Activated naive CD4-positive, alpha-beta T cell treated with Interleukin-2 at 50 U/mL for 16 hours (primary cell): ENCODE measurements around the gene MAP4K4.
"Not testable (repeated sequence)": the region's sequence is repeated elsewhere in the genome, so short reads cannot be mapped to it uniquely, and the experiment has no call there.

Experiments
- DNase-seq: peaks from one replicate; pipeline ENCODE4 v3.0.0-alpha.2; 2020

Gene MAP4K4

DNA sequence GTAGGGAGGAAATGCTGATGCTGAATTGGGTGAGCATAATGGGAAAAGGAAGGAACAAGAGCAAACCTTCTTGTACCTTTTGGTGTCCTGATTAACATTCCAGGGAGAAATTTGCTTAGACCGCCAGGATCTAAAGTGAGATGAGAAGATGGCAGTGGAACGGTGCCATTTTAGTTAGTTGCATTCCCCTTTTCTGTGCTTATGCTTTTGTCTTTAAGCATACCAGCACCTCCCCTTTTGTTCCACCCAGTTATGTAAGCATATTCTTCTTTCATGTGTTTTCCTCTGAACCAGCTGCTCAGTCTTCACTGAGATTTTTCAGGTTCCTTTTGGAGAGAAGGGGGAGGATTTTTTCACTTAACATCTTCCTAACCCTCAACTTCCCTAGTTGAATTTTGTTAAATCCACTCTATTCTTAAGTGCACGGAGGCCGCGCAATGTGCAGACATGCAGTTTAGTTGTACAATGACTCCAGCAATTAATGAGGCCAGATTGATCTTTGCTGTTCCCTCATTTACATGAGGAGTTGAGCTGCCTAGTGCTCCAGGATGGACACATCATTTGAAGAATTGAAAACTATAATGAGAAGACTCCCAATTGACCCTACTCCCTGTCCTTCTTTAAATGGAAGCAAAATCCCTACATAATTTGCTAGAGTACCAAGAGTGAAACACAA, 73.9 kb downstream of the MAP4K4 start:
- DNase-seq = no peak

DNA sequence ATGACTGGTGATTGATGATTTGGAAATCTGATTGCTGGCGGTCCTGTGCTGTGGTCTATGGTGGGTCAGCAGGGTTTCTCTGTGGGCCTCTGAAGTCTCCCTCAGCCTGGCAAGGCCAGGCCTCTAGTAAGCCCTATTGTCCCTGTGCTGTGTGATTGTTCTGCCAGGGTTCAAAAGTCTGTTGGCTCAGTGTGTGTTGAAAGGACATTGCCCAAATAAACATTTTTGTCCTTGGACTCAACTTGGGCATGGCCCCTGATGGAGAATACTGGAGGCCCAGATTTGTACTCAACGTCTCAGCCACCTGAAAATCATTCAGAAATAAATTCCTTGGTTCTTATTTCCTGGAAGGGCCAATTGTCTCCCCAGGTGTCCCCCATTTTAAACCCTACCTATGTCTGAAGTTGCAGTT, 74.4 kb downstream of the MAP4K4 start:
- no peak for DNase-seq

DNA sequence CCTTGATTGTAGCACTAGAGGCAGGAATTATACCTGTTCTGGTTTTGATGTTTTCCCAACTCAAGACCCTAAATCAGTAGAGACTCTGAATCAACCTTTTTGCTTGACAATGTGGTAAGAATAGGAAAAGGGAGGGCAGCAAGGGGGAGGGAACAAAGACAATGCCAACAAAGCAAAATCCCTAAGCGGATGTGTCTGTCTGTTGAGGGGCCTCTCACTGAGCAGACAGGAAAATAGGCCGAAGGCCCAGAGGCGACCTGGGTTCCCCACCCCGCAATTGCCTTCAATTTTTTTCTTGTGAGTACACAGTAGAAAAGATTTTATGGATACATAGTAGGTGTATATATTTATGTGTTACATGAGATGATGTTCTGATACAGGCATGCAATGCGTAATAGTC, 75.6 kb downstream of the MAP4K4 start:
- no peak for DNase-seq

DNA sequence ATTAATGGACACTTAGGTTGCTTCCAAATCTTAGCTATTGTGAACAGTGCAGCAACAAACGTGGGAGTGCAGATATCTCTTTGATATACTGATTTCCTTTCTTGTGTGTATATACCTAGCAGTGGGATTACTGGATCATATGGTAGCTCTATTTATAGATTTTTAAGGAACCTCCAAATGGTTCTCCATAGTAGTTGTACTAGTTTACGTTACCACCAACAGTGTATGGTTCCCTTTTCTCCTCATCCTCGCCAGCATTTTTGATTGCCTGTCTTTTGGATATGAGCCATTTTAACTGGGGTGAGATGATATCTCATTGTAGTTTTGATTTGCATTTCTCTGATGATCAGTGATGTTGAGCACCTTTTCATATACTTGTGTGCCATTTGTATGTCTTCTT, 76.5 kb downstream of the MAP4K4 start:
- not testable (repeated sequence) for DNase-seq

DNA sequence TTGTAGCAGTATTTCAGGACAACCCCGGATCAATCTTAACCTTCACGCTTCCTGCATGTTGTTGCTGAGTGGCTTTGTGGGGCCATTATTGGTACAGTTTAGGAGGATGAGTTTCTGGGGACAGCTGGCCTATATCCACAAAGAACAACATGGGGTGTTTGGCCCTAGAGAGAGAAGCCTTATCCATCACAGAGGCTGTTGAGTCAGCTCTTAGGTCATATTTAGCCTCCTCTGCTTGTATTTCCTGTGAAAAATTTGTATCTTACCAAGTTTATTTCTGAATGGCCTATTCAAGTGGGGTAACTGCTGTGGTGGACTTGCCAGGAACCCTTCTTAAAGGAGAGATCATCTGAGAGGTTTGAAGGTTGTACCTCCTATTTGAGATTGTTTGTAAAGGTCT, 77.6 kb downstream of the MAP4K4 start:
- DNase-seq = no peak

DNA sequence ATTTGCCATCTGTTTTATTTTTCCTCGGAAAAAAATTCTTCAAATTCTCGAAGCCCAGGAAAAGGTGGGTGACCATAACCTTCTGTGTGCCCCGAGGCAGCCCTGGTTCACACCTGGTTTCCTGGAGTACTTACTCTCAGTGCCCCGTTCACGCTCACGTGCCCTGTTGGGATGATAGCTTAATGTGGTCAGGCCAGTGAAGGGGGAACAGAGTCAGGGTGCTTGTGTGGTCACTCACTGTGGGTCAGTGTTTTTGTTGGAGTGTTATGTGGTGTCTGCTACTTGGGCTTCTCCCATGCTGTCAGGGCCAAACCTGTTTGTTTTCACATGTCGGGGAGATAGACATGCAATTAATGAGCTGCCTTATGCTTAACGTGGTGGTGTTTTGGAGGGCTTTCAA, 78.1 kb downstream of the MAP4K4 start:
- no peak for DNase-seq

DNA sequence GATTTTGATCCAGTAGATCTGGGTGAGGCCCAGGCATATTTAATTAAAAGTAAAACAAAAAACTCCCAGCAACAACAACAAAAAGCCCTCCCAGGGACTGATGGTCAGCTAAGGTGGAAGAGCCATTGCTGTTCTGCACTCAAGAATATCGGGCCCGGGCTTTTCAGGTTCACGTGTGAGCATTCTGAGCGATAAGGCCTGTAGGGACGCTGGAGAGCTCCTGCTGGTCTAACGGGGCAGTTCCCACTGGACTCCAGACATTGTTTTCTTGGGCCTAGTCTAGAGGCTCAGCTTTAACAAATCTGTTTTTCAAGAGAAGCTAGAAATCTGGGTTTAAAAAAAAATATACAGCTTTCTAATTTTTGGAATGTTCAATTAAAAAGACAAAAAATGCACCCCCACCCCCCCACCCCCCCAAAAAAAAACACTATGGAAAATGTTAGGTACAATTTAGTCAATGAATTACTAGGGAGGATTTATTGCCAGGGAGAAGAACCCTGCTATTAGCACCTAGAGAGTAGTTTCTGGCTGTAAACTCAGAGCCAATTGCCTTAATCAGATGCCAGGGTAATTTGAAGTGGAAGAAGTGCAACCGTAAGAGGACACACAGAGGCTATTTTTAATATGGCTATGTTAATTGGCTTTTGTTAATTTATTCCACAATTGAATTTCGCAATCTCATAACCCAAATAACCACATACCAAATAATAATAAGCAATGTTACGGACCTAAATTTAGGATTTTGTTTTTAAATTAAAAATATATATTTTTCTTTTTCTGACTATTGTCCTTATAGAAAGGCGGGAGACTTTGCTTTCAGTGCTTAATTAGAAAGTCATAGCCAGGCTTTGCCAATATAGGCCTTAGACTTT, 78.9 kb downstream of the MAP4K4 start:
- DNase-seq = no peak

DNA sequence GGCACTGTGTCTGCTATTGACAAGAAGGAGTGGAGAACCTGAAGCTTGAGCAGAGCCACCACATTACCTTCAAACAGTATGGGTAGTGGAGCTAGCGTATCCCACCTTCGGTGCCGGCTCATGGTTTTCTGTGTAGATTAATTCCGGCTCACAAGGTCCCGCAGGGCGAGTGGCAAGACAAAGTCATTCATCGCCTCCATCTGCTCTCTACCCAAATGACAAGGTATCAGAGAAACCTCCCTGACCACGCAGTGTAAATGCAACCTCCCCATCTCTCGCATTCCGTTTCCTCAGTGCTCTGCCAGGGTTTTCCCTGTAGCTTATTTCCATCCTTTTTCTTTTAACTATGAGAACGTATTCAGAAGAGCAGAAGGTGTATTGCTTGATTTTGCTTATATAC, 79.8 kb downstream of the MAP4K4 start:
- no peak for DNase-seq

DNA sequence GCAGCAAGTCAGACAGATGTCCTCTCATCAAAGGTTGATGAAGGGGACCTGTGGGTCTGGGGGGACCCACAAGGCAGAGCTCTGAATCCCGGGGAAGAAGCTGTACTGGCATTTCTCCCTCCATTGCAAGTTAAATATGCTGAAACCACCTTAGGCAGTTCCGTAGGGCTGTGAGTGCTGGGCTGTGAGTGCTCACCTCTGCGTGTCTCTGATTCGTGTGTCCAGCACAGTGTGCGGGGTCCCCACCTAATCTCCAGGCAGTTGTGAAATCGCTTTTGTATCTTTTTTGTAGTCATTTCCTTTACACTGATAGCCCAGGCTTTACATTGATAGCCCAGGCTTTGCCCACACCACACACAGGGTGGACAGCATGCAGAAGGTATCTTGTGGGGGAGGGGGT, 80.6 kb downstream of the MAP4K4 start:
- no peak for DNase-seq

DNA sequence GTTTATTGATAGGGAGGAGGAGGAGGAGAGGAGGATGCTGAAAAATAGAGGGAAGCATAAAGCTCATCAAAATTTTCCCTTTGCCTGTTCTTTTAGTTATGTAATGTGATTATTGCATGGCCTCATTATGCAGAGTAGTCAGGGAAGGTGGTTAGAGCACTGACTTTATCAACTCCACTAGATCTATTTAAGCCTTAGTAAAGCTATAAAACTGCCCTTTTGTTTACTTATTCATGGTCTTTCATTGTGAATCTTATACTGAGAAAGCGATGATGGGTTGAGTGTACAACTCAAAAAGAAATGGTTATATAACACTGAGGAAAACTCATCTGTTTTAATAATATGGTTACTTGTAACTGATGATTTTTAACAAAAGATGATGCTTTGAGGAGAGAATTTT, 81.7 kb downstream of the MAP4K4 start:
- DNase-seq = no peak

DNA sequence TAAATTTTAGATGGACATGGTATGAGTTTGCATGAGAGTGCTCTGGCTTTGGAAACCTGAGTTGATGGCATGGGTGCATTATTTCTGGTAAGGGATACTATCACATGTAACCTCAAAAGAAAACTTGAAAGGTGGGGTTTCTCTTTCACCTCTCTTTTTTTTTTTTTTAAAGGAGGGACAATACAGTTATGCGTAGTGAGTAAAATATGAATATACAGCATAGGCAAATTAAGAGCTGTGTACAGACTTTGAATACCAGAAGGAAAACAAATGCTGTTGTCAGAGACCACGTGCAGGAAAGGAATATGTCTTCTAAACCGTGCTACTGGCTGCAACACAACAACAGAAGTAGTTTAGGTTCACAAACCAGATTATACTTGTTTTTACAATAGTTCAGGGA, 82.1 kb downstream of the MAP4K4 start:
- no peak for DNase-seq

DNA sequence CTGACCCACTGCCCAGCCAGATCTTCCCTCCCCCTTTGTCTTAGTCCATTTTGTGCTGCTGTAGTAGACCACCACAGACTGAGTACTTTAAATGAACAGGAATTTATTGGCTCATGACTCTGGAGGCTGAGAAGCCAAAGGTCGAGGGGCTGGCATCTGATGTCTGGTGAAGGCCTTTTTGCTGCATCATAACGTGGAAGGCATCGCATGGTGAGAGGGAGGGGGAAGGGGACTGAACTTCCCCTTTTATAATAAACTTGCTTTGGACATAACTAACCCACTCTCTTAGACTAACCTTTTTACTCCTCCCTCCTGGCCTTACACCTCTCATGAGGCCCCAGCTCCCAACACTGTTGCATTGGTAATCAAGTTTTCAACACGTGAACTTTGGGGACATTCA, 83.8 kb downstream of the MAP4K4 start:
- no peak for DNase-seq

DNA sequence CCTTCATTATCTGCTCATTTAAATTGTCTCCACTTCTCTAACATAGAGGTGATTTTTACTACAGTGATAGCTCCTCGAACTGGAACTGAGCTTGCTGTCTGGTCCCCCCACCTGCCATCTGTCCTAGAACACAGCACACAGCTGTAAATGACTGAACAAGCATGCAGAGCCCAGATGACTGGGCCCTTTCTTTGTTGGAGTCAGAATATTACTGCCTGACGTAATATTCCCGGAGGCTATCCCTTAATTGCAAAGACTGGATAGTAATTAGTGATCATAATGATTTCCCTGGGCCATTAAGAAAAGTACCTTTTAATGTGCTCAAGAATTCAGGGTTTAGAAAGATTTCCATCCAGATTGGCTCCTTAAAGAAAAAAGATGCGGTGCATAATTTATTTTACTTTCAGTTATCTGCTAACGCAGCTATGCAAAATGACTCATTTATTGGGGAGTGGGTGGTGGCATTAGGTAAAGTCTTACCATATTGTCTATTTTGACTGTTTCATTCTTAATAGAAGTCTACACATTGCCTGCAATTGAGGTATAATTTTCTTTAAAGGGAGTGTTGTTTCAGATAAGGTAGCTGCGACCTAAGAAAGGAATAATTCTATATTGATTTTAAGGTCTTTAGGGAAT, 84.4 kb downstream of the MAP4K4 start:
- no peak for DNase-seq

DNA sequence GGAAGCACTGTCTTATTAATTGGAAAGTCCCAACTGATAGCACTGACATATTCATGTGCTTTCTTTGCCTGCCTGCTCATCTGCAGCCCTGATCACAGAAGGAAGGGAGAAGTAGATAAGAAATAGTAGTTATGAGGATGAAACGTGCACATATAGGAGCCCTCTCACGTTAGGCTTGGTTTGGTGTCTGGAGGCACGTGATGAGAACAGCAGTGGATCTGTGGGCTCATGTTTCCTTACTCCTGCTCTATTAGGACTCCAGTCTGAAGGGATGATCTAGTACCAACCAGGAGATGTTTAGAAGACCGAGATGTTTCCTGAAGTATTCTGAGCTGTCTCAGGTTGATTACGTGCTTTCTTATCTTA, 84.9 kb downstream of the MAP4K4 start:
- no peak for DNase-seq

DNA sequence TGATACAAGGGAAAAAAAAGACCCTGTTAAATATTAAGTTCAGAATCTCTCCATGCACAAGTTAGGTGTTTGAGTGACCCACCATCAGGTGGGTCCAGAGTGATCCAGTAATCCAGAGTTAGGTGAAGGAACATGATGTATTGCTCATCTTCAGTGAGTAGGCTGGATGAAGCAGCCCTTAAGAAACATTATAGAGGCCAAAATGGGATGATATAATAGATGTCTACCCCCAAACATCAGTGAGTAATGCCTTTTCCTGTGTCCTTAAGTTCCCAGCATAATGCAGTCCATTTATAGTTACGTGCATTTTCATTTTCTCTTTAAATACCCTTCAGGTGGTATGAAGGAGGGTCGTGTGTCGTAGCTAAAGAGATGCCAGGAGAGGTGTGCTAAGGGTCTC, 89.6 kb downstream of the MAP4K4 start:
- no peak for DNase-seq

DNA sequence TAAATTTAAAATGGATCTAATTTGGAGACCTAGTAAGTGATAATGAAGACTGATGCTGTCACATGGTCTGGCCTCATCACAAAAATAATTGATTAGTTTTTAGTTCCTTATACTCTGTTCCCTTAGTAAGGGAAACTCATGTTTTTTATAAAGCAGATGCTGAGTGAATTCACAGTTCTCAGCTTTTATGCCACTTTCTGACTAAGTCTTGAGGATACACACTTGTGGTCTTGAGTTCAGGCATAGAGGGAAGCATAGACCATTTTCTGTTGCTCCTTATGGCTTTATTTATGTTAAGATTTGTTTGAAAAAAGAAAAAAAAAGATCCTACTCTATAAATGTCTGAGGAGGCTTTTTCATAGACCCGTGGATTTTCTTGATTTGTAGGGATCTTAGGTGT, 91.1 kb downstream of the MAP4K4 start:
- no peak for DNase-seq

DNA sequence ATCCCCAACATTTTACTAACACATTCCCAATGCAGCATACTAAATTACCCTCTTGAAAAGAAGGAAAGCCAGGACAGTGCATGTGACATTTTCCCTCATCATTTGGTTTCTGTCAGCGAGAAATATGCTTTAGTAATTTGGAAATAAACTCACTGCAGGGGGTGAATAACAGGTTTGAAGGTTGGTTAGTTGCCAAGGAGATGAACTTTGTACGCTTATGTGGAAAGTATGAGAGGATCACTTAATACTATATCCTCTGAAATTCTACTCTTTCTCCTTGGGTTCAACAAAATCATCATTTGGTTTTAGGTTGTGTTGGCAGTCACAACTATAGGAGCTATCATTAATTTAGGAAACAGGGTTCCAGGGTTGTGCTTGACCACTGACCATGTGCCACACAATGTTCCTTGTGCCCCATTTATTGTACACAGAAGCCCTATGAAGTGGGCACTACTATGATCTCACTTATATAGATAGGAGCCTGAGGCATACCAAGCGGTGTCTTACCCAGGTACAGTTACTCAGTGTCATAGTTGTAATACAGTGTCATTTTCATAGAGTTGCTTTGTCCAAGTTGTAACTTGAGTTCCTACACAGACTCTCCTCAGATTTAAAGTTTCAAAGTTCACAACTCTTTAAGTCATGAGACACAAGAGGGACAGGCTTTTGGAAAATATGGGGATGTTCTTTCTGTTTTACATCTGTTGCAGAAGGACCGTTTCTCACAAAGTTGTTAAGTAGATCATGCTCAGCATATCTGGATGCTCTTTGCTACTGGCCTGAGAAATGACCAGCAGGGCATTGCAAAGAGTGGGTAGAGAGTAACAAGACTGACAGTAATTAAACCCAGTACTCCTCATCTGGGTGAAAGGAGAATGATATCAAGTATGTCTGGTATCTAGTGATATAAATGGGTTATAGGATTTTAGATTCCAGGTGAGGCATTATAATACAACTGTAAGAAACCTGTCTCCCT, 91.8 kb downstream of the MAP4K4 start:
- no peak for DNase-seq

DNA sequence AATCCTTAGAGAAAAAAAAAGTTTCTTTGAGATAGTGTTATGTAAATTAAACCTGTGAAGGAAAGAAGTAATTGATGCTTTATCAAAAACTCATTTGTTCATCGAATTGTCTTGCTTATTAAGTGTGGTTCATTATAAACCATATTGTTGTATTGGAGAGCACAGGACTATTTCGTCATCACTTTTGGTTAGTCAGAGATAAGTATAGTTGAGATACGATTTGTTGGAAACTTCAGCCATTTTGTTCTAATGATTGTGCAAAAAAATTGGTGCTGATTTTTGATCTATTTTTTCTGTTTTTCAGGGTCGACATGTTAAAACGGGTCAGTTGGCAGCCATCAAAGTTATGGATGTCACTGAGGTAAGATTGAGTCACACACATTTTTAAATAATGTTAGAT, 92.9 kb downstream of the MAP4K4 start:
- DNase-seq = no peak

DNA sequence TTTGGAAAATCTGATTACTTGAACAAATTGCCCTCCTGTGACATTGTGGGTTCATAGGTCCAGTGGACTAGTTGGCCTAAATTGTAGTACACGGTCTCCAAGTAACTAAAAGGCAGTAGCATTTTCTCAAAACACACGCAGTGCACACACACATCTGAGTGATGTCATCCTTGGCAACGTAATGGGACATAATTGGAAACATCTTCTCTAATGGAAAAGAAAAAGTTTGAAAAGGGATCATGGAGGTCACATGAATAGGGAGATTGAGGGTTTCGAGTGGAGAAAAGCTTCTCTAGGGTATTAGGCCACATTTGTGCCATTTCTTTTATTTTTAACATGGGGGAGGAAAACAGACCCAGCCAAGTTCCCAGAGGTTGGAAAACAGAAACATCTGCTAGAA, 93.3 kb downstream of the MAP4K4 start:
- no peak for DNase-seq

DNA sequence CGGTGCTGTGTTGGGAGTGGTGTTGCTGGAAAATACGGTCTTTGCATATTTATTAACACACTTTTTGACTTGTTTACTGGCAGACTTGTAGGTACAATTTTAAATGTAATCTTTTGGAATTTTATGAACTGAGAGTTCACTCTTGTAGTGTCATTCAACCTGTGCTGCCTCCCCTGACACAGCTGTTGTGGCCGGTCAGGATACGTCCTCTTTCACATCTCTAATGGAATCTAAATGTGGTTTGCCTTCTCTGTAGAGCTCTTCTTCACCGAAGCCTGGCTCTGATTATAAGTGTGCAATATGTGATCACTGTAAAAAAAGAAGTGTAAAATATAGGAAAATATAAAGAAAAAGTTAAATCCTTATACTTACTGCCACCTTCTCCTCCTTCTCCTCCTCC, 94.7 kb downstream of the MAP4K4 start:
- no peak for DNase-seq

DNA sequence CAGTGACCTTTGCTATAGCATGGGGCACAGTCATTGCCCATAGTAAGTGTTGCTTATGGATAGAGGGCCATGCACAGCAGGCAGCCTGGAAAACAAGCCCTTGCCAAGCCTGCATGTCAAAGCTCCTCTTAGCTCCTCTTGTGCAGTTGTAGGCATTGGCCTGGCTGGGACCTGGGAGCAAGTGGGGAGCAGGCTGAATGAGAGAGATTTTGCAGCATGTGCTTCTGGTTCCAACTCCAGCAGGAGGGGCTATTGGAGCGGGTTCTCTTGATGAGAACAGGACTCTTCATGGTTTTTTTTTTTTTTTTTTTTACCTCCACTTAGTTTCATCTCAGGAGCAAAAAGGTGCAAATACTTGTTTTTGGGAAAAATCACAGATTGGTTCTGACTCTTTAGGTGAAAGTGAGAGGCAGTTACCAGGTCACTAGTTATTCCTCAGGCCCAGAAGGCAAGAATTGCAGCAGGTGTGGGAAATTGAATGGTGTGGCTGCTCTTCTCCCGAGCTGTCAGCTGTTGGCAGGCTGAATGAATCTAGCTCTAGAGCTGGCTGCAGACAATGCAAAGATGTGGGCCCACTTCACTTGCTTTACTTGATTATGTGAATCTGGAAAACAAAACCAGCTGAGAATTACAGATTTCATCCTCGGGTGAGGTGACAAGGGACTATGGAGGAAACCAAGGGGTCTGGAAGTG, 95.9 kb downstream of the MAP4K4 start:
- DNase-seq = no peak

DNA sequence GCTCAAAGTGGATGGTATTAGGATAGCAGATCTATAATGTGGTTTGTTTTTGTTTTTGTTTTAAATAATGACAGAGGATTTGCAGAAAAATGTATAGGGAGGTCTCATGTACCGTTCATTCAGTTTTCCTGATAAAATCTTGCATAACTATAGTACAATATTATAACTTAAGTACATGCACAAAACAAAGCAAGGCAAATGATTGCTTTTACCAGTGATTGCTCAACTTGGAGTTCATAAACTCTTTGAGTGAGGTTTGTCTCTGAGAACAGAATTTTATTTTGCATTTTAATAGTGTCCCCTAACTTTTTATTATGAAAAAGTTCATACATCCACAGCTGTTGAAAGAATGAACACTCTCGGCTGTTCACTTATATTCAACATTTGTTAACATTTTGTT, 96.6 kb downstream of the MAP4K4 start:
- DNase-seq = no peak
